Loucy (cell line): ENCODE measurements around the gene SHC4.

ENCODE experiments used
- H2AFZ ChIP-seq: fragments of 200-600 bp; sonication (generic); 2 replicates; pipeline ENCODE4 v1.6.0; 2016; ENCODE audit warnings: antibody characterized with exemption, mild to moderate bottlenecking, low read length, moderate library complexity
- H3F3A ChIP-seq: fragments of 200-600 bp; 2 replicates; pipeline ENCODE4 v1.6.0; 2016; ENCODE audit warnings: antibody characterized with exemption, low read depth, mild to moderate bottlenecking
- H3K27me3 ChIP-seq: fragments of 200-600 bp; sonication (generic); 2 replicates; pipeline ENCODE4 v1.6.1; 2014; ENCODE audit warnings: low read length, mild to moderate bottlenecking; ENCODE audit not compliant: insufficient read depth, poor library complexity, severe bottlenecking
- H3K36me3 ChIP-seq: fragments of 200-600 bp; sonication (generic); 2 replicates; pipeline ENCODE4 v1.6.1; 2016; ENCODE audit warnings: low read length; ENCODE audit not compliant: insufficient read depth
- H3K4me1 ChIP-seq: fragments of 200-600 bp; sonication (generic); 2 replicates; pipeline ENCODE4 v1.5.1; 2014; ENCODE audit warnings: low read length, mild to moderate bottlenecking; ENCODE audit not compliant: insufficient read depth, poor library complexity, severe bottlenecking
- H3K4me2 ChIP-seq: fragments of 200-600 bp; sonication (generic); 2 replicates; pipeline ENCODE4 v1.6.0; 2014; ENCODE audit warnings: antibody characterized with exemption, low read length, low read depth, mild to moderate bottlenecking; ENCODE audit not compliant: poor library complexity, severe bottlenecking
- H3K4me3 ChIP-seq: fragments of 200-600 bp; sonication (generic); 2 replicates; pipeline ENCODE4 v1.5.1; 2014; ENCODE audit warnings: low read length, mild to moderate bottlenecking, mixed read lengths; ENCODE audit not compliant: poor library complexity, severe bottlenecking
- H3K79me2 ChIP-seq: fragments of 200-600 bp; sonication (generic); 2 replicates; pipeline ENCODE4 v1.6.1; 2014; ENCODE audit warnings: low read length; ENCODE audit not compliant: insufficient read depth
- H3K9ac ChIP-seq: fragments of 200-600 bp; sonication (generic); 2 replicates; pipeline ENCODE4 v1.6.0; 2014; ENCODE audit warnings: mild to moderate bottlenecking, low read depth, low read length, moderate library complexity; ENCODE audit not compliant: poor library complexity, severe bottlenecking
- H3K9me2 ChIP-seq: fragments of 200-600 bp; sonication (generic); replicated peaks from 2 replicates; pipeline ENCODE4 v1.6.1; 2016; ENCODE audit warnings: low read depth, low read length, mixed read lengths
- H3K9me3 ChIP-seq: fragments of 200-600 bp; sonication (generic); 2 replicates; pipeline ENCODE4 v1.6.1; 2014; ENCODE audit warnings: mild to moderate bottlenecking, antibody characterized with exemption, low read length, low read depth; ENCODE audit not compliant: insufficient read depth
- H4K20me1 ChIP-seq: fragments of 200-600 bp; sonication (generic); 2 replicates; pipeline ENCODE4 v1.6.0; 2014; ENCODE audit warnings: antibody characterized with exemption, low read length, mild to moderate bottlenecking; ENCODE audit not compliant: insufficient read depth, poor library complexity, severe bottlenecking
- CTCF ChIP-seq: fragments of 200-600 bp; sonication (generic); conservative IDR thresholded peaks from 2 replicates; pipeline ENCODE4 v1.5.1; 2014; ENCODE audit warnings: mild to moderate bottlenecking, antibody characterized with exemption, low read length
- EZH2phosphoT487 ChIP-seq: fragments of 200-600 bp; IDR thresholded peaks from 2 replicates; pipeline ENCODE4 v1.6.1; 2018; ENCODE audit warnings: antibody characterized with exemption, mild to moderate bottlenecking, moderate library complexity, borderline replicate concordance

Gene SHC4

GRCh38 chr15:48899793-48900192 is 63.9 kb downstream of the SHC4 start:
- Histone ChIP-seq H3K9ac (no peak overlapping the region), H4K20me1 (no peaks in the 10 kb centered on the region), H3K36me3 (no peaks in the 10 kb centered on the region), H2AFZ (no peak overlapping the region), H3K4me1 (peaks cover 42% of the 10 kb centered on the region), H3F3A (no peaks in the 10 kb centered on the region), H3K27me3 (no peaks in the 10 kb centered on the region), H3K9me2 (no peaks in the 10 kb centered on the region), H3K4me3 (no peak overlapping the region), H3K9me3 (no peaks in the 10 kb centered on the region), H3K4me2 (no peak overlapping the region), H3K79me2 (no peaks in the 10 kb centered on the region)
- TF ChIP-seq EZH2phosphoT487 (no peak), CTCF (no peak)

- TF ChIP-seq EZH2phosphoT487, result no peak
- no peak for TF ChIP-seq CTCF
- H3K9ac ChIP-seq, result peak overlapping the region; percentile 34
- no peaks in the 10 kb centered on the region for H3K36me3 ChIP-seq
- no peaks in the 10 kb centered on the region for H3K79me2 ChIP-seq
- peak overlapping the region; percentile 71 for H3K4me2 ChIP-seq
- no peaks in the 10 kb centered on the region for H4K20me1 ChIP-seq
- peaks cover 42% of the 10 kb centered on the region for H3K4me1 ChIP-seq
- no peaks in the 10 kb centered on the region for H3K9me2 ChIP-seq
- no peaks in the 10 kb centered on the region for H3K27me3 ChIP-seq
- H3K4me3 ChIP-seq, result peak overlapping the region; percentile 65
- H3K9me3 ChIP-seq, result no peaks in the 10 kb centered on the region
- H3F3A ChIP-seq, result no peaks in the 10 kb centered on the region
- peak overlapping the region; percentile 57 for H2AFZ ChIP-seq
These were observed 65.3 kb downstream of the SHC4 start for GRCh38 chr15:48898446-48898845.

GRCh38 chr15:48898032-48898431 is 65.7 kb downstream of the SHC4 start:
- Histone ChIP-seq H3K9me2 (no peaks in the 10 kb centered on the region), H3K9me3 (no peaks in the 10 kb centered on the region), H3F3A (no peaks in the 10 kb centered on the region), H3K27me3 (no peaks in the 10 kb centered on the region), H3K36me3 (no peaks in the 10 kb centered on the region), H3K9ac (peak overlapping the region; percentile 34), H3K79me2 (no peaks in the 10 kb centered on the region), H4K20me1 (no peaks in the 10 kb centered on the region), H2AFZ (peak overlapping the region; percentile 57), H3K4me1 (peaks cover 42% of the 10 kb centered on the region), H3K4me2 (peak overlapping the region; percentile 71), H3K4me3 (peak overlapping the region; percentile 65)
- TF ChIP-seq EZH2phosphoT487, result no peak
- TF ChIP-seq CTCF, result no peak
